Panc1 (cell line): ENCODE measurements around the gene DCHS1. TPM values are rescaled to one million over a fixed set of nuclear protein-coding genes. Genes with fewer than 3 reads are reported as not detected.
A peak's percentile ranks its signal among the peaks of the same experiment; 100 is the strongest.

ENCODE experiments used
- ATAC-seq: fragments of 200-7000 bp; cut with Tn5 transposase; 2 replicates; pipeline ENCODE4 v1.9.1; 2020; ENCODE audit warnings: mild to moderate bottlenecking, moderate library complexity
- BruUV-seq: library from RNA; stranded (reverse); fragments of 400-500 nt; replicated peaks from 2 replicates; lab custom pipeline; 2021; lab: Mats Ljungman, UMichigan
- CTCF ChIA-PET: fragments of 300-600 bp; sonication (Branson Sonifier 250); formaldehyde crosslinking; loops from one replicate; lab custom pipeline; 2022; ENCODE audit warnings: antibody characterized with exemption; lab: Charles Lee
- POLR2A ChIA-PET: fragments of 300-600 bp; sonication (Branson Sonifier 250); formaldehyde crosslinking; loops from one replicate; lab custom pipeline; 2022; ENCODE audit warnings: antibody characterized with exemption; lab: Charles Lee
- DNase-seq: peaks from one replicate; pipeline ENCODE4 v3.0.0-alpha.2; 2010; ENCODE audit warnings: low read depth, low spot score
- H3K27ac ChIP-seq: 2 replicates; pipeline ENCODE4 v1.5.1; 2011; ENCODE audit warnings: mild to moderate bottlenecking, low read length, inconsistent platforms
- H3K27me3 ChIP-seq: fragments of 200-500 bp; sonication (Bioruptor generic); 2 replicates; pipeline ENCODE4 v1.6.0; 2014; ENCODE audit warnings: low read length, inconsistent platforms; ENCODE audit not compliant: control insufficient read depth, insufficient read depth
- H3K36me3 ChIP-seq: fragments of 200-500 bp; sonication (Bioruptor generic); 2 replicates; pipeline ENCODE4 v1.5.1; 2014; ENCODE audit warnings: inconsistent platforms, mild to moderate bottlenecking, low read length, moderate library complexity; ENCODE audit not compliant: control insufficient read depth, insufficient read depth
- H3K4me1 ChIP-seq: 2 replicates; pipeline ENCODE4 v1.5.1; 2011; ENCODE audit warnings: inconsistent platforms, mild to moderate bottlenecking, low read length, moderate library complexity; ENCODE audit not compliant: control insufficient read depth, insufficient read depth
- H3K4me3 ChIP-seq, 2 experiments: 2 replicates each; pipeline ENCODE4 v1.5.1; 2011 to 2012; ENCODE audit warnings: low read depth in 2 of 2, low read length in 2 of 2, mild to moderate bottlenecking in 2 of 2, inconsistent platforms in 1 of 2, moderate library complexity in 1 of 2
- H3K9me3 ChIP-seq: fragments of 200-500 bp; sonication (Bioruptor generic); 2 replicates; pipeline ENCODE4 v1.5.1; 2014; ENCODE audit warnings: low read depth, mild to moderate bottlenecking, inconsistent platforms, low read length, moderate library complexity; ENCODE audit not compliant: control insufficient read depth, insufficient read depth
- CTCF ChIP-seq: fragments of 450-650 bp; IDR thresholded peaks from 2 replicates; pipeline ENCODE4 v1.5.1; 2017; ENCODE audit warnings: mild to moderate bottlenecking
- POLR2AphosphoS5 ChIP-seq: IDR thresholded peaks from 2 replicates; pipeline ENCODE4 v1.6.1; 2012; ENCODE audit warnings: mild to moderate bottlenecking, low read depth, low read length, moderate library complexity
- REST ChIP-seq, 2 experiments: IDR thresholded peaks; 2 replicates each; pipeline ENCODE4 v1.6.1; 2011 to 2012; ENCODE audit warnings: low read depth in 2 of 2, control low read depth in 1 of 2, low read length in 1 of 2, mild to moderate bottlenecking in 1 of 2, moderate library complexity in 1 of 2; ENCODE audit not compliant: insufficient read depth in 1 of 2
- SIN3A ChIP-seq: IDR thresholded peaks from 2 replicates; pipeline ENCODE4 v1.6.1; 2012; ENCODE audit warnings: low read depth, mild to moderate bottlenecking, low read length, moderate library complexity, borderline replicate concordance; ENCODE audit not compliant: insufficient read depth
- TCF7L2 ChIP-seq: IDR thresholded peaks from 2 replicates; pipeline ENCODE4 v1.6.1; 2011; ENCODE audit warnings: mild to moderate bottlenecking, low read depth, low read length, inconsistent platforms
- in situ Hi-C: cut with HindIII; loops from 2 replicates; pipeline ENCODE4 v1.10.0; 2016; ENCODE audit warnings: low sequenced_read_pairs, low pct_unique_long_range_greater_than_20kb
- intact Hi-C: fragments of 100-400 bp; cut with micrococcal nuclease; formaldehyde crosslinking; loops from one replicate; pipeline ENCODE4 v1.10.0; 2022; ENCODE audit not compliant: unreplicated experiment
- total RNA-seq: library from RNA; stranded (reverse); gene quantifications from one replicate; pipeline ENCODE4 v1.2.1, GENCODE V29; 2021; ENCODE audit not compliant: unreplicated experiment

The DCHS1 gene
- total RNA-seq, 1 experiment from 2014 or later = 2.2 TPM

- ATAC-seq = peak; percentile 79; the same call in 1 of the 2 replicates
Measured at GRCh38 chr11:6667733-6668374, 12.2 kb upstream of the DCHS1 start.

GRCh38 chr11:6666302-6667183, 10.9 kb upstream of the DCHS1 start:
- H3K4me3 ChIP-seq = no peak overlapping the region
- in situ Hi-C loops (no loop called here), intact Hi-C loops (no loop called here)
- no peak overlapping the region for H3K27ac ChIP-seq
- peaks cover 2% of the 10 kb centered on the region; the same call in 1 of the 2 replicates for H3K27me3 ChIP-seq
- no peak for TF ChIP-seq SIN3A
- TF ChIP-seq POLR2AphosphoS5 = no peak
- TF ChIP-seq TCF7L2 = no peak
- TF ChIP-seq REST (IDR thresholded peaks at IDR 0.05; ENCODE audit: insufficient read depth in 1 of 2, low read depth in 2 of 2, low read length in 1 of 2) = no peak
- TF ChIP-seq CTCF = no peak
- no peaks in the 10 kb centered on the region for H3K4me1 ChIP-seq
- ChIA-PET POLR2A (no interaction called here), CTCF (no interaction called here)
- H3K9me3 ChIP-seq = no peaks in the 10 kb centered on the region
- BruUV-seq = no TSS peak
- no peak; the same call in 1 of the 2 replicates for ATAC-seq
- H3K36me3 ChIP-seq = no peaks in the 10 kb centered on the region
- no peak for DNase-seq

More at GRCh38 chr11:6667733-6668374, 12.2 kb upstream of the DCHS1 start:
- BruUV-seq = no TSS peak
- no peak overlapping the region for H3K4me3 ChIP-seq
- H3K4me1 ChIP-seq = no peaks in the 10 kb centered on the region
- intact Hi-C loops (no loop called here), in situ Hi-C loops (no loop called here)
- H3K36me3 ChIP-seq = no peaks in the 10 kb centered on the region
- DNase-seq = no peak
- peak; percentile 76 for TF ChIP-seq CTCF
- no peak for TF ChIP-seq TCF7L2
- no peaks in the 10 kb centered on the region for H3K9me3 ChIP-seq
- H3K27ac ChIP-seq = no peak overlapping the region
- ChIA-PET POLR2A (no interaction called here), CTCF (interaction anchor here (0.6 to 0.9 kb wide), 2 partner anchors 9 to 289 kb away, joined by 3 to 4 read pairs; no protein-coding TSS in a partner anchor)
- no peaks in the 10 kb centered on the region; the same call in 1 of the 2 replicates for H3K27me3 ChIP-seq
